ENCODE results near the gene SYNPR.
"Not testable (repeated sequence)": the region's sequence is repeated elsewhere in the genome, so short reads cannot be mapped to it uniquely, and the experiment has no call there.

Gene SYNPR

GRCh38 chr3:63639806-63640205 is 361.7 kb downstream of the SYNPR start:
- DNase-seq: no peak

GRCh38 chr3:63642488-63642887 is 364.4 kb downstream of the SYNPR start:
- DNase-seq: no peak

DNA sequence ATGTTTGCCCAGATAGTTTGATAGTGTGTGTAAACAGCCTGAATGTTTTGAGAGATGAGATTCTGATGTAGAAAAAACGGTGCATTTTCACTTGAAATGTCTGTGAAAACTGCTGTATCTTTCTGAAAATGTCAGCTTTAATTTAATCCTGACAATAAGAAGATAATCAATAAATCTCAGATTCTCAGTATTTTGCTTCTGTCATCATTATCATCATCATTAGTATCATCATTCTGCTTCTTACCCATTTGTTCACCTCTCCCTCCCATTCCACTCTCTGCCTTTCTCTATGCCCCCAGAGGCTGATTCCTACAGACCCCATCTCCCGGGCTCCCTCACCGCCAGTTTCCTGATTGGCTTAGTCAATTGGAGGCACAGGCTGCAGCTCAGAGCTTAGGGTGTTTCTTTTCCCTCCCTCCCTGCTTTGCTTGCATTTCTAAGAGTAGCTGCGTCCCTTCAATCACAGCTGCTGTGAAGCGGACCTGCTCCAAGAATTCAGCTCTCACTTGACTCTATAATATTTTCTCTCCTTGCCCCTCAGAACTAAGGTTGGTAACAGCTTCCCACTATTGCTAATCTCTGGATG is 366.2 kb downstream of the SYNPR start:
- DNase-seq: no peak

DNA sequence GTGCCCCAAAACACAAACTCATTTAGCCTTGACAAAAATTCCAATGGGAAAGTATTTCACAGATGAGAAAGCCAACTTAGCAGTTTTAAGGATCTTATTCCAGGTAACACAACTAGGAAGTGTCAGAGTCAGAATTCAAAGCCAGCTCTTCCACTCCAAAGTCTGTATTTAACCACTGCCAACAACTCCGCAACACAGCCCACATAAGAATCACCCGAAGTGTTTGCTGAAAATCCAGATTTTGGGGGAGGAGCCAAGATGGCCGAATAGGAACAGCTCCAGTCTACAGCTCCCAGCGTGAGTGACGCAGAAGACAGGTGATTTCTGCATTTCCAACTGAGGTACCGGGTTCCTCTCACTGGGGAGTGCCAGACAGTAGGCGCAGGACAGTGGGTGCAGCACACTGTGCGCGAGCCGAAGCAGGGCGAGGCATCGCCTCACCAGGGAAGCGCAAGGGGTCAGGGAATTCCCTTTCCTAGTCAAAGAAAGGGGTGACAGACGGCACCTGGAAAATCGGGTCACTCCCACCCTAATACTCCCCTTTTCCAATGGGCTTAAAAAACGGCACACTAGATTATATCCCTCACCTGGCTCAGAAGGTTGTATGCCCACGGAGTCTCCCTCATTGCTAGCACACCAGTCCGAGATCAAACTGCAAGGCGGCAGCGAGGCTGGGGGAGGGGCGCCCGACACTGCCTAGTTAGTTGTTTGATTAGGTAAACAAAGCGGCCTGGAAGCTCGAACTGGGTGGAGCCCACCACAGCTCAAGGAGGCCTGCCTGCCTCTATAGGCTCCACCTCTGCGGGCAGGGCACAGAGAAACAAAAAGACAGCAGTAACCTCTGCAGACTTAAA is 367.0 kb downstream of the SYNPR start:
- DNase-seq: not testable (repeated sequence)

- no peak for DNase-seq
Measured at GRCh38 chr3:63652066-63652725, 374.1 kb downstream of the SYNPR start, which contains the start of gene SNTN. SNTN (plus strand) TSS chr3:63652675; CDS start chr3:63652688, 13 bp downstream.

DNA sequence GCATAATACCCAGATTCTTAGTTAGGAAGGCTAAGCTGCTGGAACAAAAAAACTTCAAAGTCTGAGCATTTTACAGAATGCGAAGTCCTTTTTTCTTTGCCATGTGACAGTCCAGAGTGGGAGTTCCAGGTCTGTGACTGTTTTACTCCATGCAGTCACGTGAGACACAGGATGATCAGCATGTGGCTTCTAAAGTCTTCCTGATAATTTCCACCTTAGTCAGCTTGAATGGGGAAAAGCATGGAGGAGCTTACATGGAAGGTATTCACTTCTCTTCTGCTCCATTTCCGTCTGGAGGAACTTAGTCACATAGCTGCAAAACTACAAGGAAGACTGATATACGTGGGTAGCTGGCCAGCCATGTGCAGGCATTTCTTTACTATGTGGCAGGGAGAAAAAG is 376.1 kb downstream of the SYNPR start:
- DNase-seq: no peak

- DNase-seq: no peak
Measured at GRCh38 chr3:63654931-63655330, 376.8 kb downstream of the SYNPR start.

DNA sequence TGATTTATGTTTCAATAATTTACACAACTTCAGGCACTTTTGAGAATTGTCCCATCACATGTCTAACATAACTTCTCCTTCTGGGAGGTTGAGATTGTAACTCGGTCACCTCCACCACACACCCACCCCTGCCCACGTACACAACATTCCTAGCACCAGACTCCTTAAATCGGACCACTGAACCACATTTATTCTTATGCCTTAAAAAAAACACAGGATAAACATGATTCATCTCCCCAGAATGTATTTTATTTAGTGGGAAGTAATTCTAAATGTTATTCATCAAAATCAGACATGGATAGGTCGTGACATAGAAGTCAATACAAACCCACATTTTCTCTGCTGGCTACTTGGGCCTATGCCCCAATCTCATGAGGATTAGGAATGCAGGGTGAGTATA is 377.4 kb downstream of the SYNPR start:
- no peak for DNase-seq

GRCh38 chr3:63656786-63657185 is 378.7 kb downstream of the SYNPR start:
- DNase-seq: no peak

- DNase-seq: no peak
Measured at GRCh38 chr3:63661242-63661641, 383.1 kb downstream of the SYNPR start.

DNA sequence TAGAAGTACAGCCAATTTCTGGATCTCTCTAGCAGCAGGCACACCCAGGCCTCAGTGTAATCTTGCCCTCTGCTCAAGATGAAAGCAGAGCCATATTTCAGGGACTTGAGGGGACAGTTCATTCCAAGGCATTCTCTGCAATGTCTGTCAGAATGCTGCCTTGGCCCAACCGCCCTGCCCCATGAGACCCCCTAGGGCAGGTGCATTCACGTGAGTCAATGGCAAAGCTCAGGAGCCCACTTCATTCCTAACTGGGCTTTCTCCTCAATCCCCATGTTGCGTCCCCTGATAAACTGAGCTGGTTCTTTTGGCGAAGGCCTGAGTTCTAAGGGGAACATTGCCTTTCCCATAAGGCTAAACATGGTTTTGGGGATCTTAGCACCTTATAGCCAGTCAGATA is 383.9 kb downstream of the SYNPR start:
- DNase-seq: no peak

- no peak for DNase-seq
Measured at GRCh38 chr3:63662500-63662899, 384.4 kb downstream of the SYNPR start.

All from NCI-H2029 treated with DMSO at 0.1 percent for 48 hours (cell line).